ENCODE measurements around the gene FAM20A.

The FAM20A gene

DNA sequence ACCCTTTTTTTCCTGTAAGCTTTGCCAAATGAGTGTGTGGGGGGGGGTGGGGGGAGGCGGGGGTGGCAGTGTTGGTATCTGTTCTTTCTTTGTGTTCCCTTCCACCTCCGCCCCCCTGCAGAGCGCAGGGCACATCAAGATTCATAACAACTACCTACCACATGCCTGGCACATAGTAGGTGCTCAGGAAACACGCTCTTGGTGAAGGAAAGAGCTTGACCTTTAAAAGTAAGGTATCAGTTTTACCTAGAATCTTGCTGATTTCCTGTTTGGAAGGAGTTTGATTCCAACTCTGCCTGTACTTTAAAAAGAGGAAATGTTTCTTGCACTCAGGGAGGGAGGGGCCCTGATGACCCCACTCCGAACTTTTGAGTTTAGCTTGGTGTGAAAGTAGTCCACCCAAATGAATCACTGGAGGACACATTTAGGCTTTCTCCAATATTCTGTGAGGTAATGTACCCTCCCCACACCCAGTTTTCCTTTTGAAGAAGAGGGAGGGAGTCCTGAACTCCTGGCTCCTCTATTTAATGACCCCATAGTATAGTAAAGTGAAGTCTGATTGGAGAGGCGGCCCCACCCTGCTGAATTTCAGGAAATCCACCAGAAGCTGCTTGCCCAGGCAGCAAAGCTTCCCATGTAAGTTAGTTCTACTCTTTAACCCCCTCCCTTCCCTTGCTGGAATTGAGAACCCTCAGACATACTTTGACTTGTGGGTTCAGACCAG is 560 bp upstream of the FAM20A start:
- H3K4me3 ChIP-seq (ENCODE audit: low read depth, low read length): no peak overlapping the region

DNA sequence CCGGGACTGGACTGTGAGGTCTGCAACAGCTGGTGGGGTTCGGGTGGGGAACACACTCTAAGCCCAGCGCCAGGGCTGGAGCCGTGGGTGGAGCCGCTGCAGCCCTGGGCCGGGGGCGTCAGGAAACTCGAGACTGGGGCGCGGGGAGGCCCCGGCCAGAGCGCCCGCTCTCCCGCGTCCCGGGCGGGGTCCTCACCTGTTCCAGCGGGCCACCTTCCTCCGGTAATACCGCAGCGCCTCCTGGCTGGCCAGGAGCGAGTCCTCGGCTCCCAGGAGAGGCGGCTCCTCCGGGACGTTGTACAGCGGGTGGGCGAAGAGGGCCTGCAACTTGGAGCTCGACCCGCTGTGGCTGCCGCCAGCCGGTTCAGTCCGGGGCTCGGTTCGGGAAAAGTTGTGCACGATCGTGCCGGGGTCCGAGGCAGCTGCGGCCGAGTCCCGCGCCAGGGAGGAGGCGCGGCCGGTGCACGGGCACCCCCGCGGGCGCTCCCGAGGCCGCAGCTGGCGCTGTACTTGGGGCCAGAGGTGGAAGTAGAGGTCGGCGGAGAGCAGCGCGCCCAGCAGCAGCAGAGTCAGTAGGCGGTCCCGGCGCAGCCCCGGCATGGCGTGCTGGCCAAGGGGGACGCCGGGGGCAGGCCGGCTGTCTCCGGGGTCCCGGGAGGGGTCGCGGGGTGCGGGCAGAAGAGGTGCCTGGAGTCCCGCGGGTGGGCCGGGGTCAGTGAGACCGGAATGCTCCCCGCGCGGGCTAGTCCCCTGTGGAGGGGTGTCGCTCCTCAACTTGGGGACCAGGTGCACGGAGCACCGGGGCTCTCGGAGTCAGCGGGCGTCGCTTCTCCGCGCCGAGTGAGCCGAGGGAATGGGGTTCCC is 868 bp downstream of the FAM20A start:
- TF ChIP-seq, protein P1, sequence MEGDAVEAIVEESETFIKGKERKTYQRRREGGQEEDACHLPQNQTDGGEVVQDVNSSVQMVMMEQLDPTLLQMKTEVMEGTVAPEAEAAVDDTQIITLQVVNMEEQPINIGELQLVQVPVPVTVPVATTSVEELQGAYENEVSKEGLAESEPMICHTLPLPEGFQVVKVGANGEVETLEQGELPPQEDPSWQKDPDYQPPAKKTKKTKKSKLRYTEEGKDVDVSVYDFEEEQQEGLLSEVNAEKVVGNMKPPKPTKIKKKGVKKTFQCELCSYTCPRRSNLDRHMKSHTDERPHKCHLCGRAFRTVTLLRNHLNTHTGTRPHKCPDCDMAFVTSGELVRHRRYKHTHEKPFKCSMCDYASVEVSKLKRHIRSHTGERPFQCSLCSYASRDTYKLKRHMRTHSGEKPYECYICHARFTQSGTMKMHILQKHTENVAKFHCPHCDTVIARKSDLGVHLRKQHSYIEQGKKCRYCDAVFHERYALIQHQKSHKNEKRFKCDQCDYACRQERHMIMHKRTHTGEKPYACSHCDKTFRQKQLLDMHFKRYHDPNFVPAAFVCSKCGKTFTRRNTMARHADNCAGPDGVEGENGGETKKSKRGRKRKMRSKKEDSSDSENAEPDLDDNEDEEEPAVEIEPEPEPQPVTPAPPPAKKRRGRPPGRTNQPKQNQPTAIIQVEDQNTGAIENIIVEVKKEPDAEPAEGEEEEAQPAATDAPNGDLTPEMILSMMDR (IDR thresholded peaks at IDR 0.05; ENCODE audit: borderline replicate concordance, insufficient read depth, low read depth, low read length): no peak
- H3K4me3 ChIP-seq (ENCODE audit: low read depth, low read length): no peak overlapping the region

More for the DNA sequence above, 560 bp upstream of the FAM20A start:
- TF ChIP-seq, protein P1 (IDR thresholded peaks at IDR 0.05; ENCODE audit: borderline replicate concordance, insufficient read depth, low read depth, low read length): no peak

DNA sequence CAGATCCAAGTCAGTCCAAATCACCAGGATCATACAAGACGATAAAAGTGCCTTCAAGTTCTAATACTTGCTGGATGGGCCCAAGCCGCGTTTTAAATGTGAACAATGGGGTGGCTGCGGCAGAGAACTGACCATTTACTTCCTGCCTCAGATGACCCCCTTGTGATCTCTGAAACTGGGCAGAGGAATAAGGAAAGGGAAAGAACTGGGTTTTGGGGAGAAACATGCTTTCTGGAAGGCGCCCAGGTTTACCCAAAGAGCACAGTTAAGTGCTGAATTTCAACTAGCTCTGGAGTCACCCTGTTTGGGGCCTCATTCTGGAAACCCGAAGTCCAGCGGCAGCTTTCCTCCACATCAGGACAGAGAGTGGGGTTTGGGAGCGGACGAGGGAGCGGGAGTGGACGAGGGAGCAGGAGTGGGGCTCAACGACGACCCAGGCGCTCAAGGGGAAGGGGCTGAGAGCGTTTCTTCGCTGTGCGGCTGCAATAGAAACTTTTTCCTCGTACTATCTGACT is 1.6 kb downstream of the FAM20A start:
- TF ChIP-seq, protein P1 (IDR thresholded peaks at IDR 0.05; ENCODE audit: borderline replicate concordance, insufficient read depth, low read depth, low read length): no peak
- H3K4me3 ChIP-seq (ENCODE audit: low read depth, low read length): no peak overlapping the region

DNA sequence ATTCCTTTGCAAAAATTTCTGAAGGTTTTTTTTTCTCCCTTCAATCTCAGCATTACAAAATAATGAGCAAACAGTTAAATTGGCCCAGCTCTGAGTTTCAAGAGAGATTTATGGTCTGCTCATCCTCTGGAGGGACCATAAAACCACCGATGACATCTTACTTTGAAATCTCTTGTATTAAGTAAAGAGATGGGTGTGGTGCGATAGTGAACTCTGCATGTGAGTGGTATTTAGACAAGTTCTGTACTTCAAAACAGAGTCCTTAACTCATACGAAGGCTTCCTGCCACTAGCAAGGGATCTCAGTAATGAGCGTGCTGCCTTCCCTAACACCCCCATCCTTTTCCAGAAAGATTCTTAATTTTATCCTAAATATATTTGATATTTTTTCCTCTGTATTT is 2.1 kb downstream of the FAM20A start:
- TF ChIP-seq, protein P1 (IDR thresholded peaks at IDR 0.05; ENCODE audit: borderline replicate concordance, insufficient read depth, low read depth, low read length): no peak
- no peak overlapping the region for H3K4me3 ChIP-seq (ENCODE audit: low read depth, low read length)

DNA sequence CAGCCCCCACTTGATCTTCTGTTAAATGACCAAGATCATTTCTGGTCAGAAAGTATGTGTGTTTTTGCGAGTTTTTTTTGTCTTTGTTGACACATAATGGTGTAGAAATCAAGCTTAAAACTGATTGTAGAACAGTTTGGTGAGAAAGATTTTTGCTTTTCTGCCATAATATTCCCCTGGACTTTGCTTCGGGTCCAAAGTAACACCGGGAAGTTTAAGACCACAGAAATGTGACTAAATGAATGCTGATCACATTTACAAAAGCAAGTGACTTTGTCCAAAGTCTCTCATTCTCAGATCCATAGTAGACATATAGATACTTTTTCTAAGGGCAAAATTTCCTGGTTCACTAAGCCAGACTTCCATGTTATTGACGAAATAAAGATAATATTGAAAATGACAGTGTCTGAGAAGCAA is 2.6 kb downstream of the FAM20A start:
- TF ChIP-seq, protein P1 (IDR thresholded peaks at IDR 0.05; ENCODE audit: borderline replicate concordance, insufficient read depth, low read depth, low read length): no peak
- no peak overlapping the region for H3K4me3 ChIP-seq (ENCODE audit: low read depth, low read length)

DNA sequence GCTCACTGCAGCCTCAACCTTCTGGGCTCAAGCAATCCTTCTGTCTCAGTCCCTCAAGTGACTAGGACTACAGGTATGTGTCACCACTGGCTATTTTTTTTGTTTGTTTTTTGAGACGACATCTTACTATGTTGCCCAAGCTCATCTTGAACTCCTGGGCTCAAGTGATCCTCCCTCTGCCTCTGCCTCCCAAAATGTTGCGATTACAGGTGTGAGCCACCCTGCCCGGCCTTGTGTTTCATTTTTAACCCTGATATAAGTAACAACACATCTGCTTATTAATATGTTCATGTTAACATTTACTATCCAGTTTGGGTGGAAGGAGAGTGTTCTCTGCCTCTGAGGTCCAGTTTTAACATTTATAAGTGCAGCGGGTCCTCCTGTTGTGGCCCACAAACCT is 3.1 kb downstream of the FAM20A start:
- no peak overlapping the region for H3K4me3 ChIP-seq (ENCODE audit: low read depth, low read length)
- TF ChIP-seq, protein P1 (IDR thresholded peaks at IDR 0.05; ENCODE audit: borderline replicate concordance, insufficient read depth, low read depth, low read length): no peak
